Stimulated activated naive CD8-positive, alpha-beta T cell treated with anti-CD3 and anti-CD28 coated beads, Interleukin-15, Interleukin-2, amounts not matched to agents 100 ng/mL and 50 ng/mL, for 24 hours (primary cell): ENCODE results near the gene SYTL3.
"Not testable (repeated sequence)": the region's sequence is repeated elsewhere in the genome, so short reads cannot be mapped to it uniquely, and the experiment has no call there.

Experiments used
- H3K27ac Mint-ChIP-seq: one replicate; pipeline ENCODE4 v1.8.0; 2021; ENCODE audit warnings: mild to moderate bottlenecking, mixed read lengths
- H3K27me3 Mint-ChIP-seq: one replicate; pipeline ENCODE4 v1.8.0; 2021; ENCODE audit warnings: mixed read lengths
- H3K36me3 Mint-ChIP-seq: one replicate; pipeline ENCODE4 v1.8.0; 2021; ENCODE audit warnings: low read depth, mixed read lengths
- H3K4me1 Mint-ChIP-seq: one replicate; pipeline ENCODE4 v1.8.0; 2021; ENCODE audit warnings: low read depth, mixed read lengths
- H3K4me3 Mint-ChIP-seq: one replicate; pipeline ENCODE4 v1.8.0; 2021; ENCODE audit warnings: mild to moderate bottlenecking, mixed read lengths
- H3K9me3 Mint-ChIP-seq: one replicate; pipeline ENCODE4 v1.8.0; 2021; ENCODE audit warnings: mixed read lengths

Gene SYTL3

GRCh38 chr6:158680481-158680880 lies 30.6 kb downstream of the SYTL3 start:
- no peaks in the 10 kb centered on the region for H3K27me3 Mint-ChIP-seq
- H3K27ac Mint-ChIP-seq, result no peak overlapping the region
- H3K36me3 Mint-ChIP-seq, result peaks cover 73% of the 10 kb centered on the region
- no peaks in the 10 kb centered on the region for H3K9me3 Mint-ChIP-seq
- no peak overlapping the region for H3K4me3 Mint-ChIP-seq
- H3K4me1 Mint-ChIP-seq, result peaks cover 35% of the 10 kb centered on the region

- H3K36me3 Mint-ChIP-seq, result peaks cover 89% of the 10 kb centered on the region
- peaks cover 59% of the 10 kb centered on the region for H3K4me1 Mint-ChIP-seq
Measured at GRCh38 chr6:158684311-158684710, 34.5 kb downstream of the SYTL3 start.

GRCh38 chr6:158684745-158685324 lies 35.0 kb downstream of the SYTL3 start:
- H3K4me3 Mint-ChIP-seq, result no peak overlapping the region
- no peaks in the 10 kb centered on the region for H3K9me3 Mint-ChIP-seq
- H3K36me3 Mint-ChIP-seq, result peaks cover 90% of the 10 kb centered on the region
- peak overlapping the region; percentile 31 for H3K27ac Mint-ChIP-seq
- H3K27me3 Mint-ChIP-seq, result no peaks in the 10 kb centered on the region
- H3K4me1 Mint-ChIP-seq, result peaks cover 65% of the 10 kb centered on the region

More at GRCh38 chr6:158684311-158684710, 34.5 kb downstream of the SYTL3 start:
- H3K27me3 Mint-ChIP-seq, result no peaks in the 10 kb centered on the region
- no peak overlapping the region for H3K4me3 Mint-ChIP-seq
- no peaks in the 10 kb centered on the region for H3K9me3 Mint-ChIP-seq
- no peak overlapping the region for H3K27ac Mint-ChIP-seq

- H3K27me3 Mint-ChIP-seq, result no peaks in the 10 kb centered on the region
- H3K4me3 Mint-ChIP-seq, result peak overlapping the region; percentile 53
- peak overlapping the region; percentile 77 for H3K27ac Mint-ChIP-seq
- no peaks in the 10 kb centered on the region for H3K9me3 Mint-ChIP-seq
- peaks cover 84% of the 10 kb centered on the region for H3K36me3 Mint-ChIP-seq
- H3K4me1 Mint-ChIP-seq, result peaks cover 74% of the 10 kb centered on the region
Measured at GRCh38 chr6:158686311-158686710, 36.5 kb downstream of the SYTL3 start.

- Mint-ChIP-seq H3K27me3 (no peaks in the 10 kb centered on the region), H3K4me1 (peaks cover 74% of the 10 kb centered on the region), H3K4me3 (peak overlapping the region; percentile 53), H3K36me3 (peaks cover 81% of the 10 kb centered on the region), H3K27ac (peak overlapping the region; percentile 77), H3K9me3 (no peaks in the 10 kb centered on the region)
Measured at GRCh38 chr6:158686791-158687381, 37.0 kb downstream of the SYTL3 start.

- peak overlapping the region; percentile 77 for H3K27ac Mint-ChIP-seq
- H3K4me3 Mint-ChIP-seq, result no peak overlapping the region
- H3K9me3 Mint-ChIP-seq, result no peaks in the 10 kb centered on the region
- H3K4me1 Mint-ChIP-seq, result peaks cover 72% of the 10 kb centered on the region
- peaks cover 82% of the 10 kb centered on the region for H3K36me3 Mint-ChIP-seq
- no peaks in the 10 kb centered on the region for H3K27me3 Mint-ChIP-seq
Measured at GRCh38 chr6:158687506-158687905, 37.7 kb downstream of the SYTL3 start.

- H3K4me1 Mint-ChIP-seq, result peaks cover 64% of the 10 kb centered on the region
- peaks cover 81% of the 10 kb centered on the region for H3K36me3 Mint-ChIP-seq
- no peak overlapping the region for H3K4me3 Mint-ChIP-seq
- H3K9me3 Mint-ChIP-seq, result no peaks in the 10 kb centered on the region
- H3K27me3 Mint-ChIP-seq, result no peaks in the 10 kb centered on the region
- no peak overlapping the region for H3K27ac Mint-ChIP-seq
Measured at GRCh38 chr6:158688860-158689259, 39.0 kb downstream of the SYTL3 start.

- H3K27ac Mint-ChIP-seq, result no peak overlapping the region
- H3K4me3 Mint-ChIP-seq, result no peak overlapping the region
- peaks cover 75% of the 10 kb centered on the region for H3K36me3 Mint-ChIP-seq
- H3K4me1 Mint-ChIP-seq, result peaks cover 40% of the 10 kb centered on the region
- no peaks in the 10 kb centered on the region for H3K9me3 Mint-ChIP-seq
- H3K27me3 Mint-ChIP-seq, result no peaks in the 10 kb centered on the region
Measured at GRCh38 chr6:158694913-158695312, 45.1 kb downstream of the SYTL3 start.

- Mint-ChIP-seq H3K9me3 (no peaks in the 10 kb centered on the region), H3K27ac (peak overlapping the region; percentile 76), H3K27me3 (no peaks in the 10 kb centered on the region), H3K4me1 (peaks cover 39% of the 10 kb centered on the region), H3K36me3 (peaks cover 67% of the 10 kb centered on the region), H3K4me3 (no peak overlapping the region)
Measured at GRCh38 chr6:158697811-158698210, 48.0 kb downstream of the SYTL3 start.

GRCh38 chr6:158698931-158699330 lies 49.1 kb downstream of the SYTL3 start:
- peaks cover 61% of the 10 kb centered on the region for H3K36me3 Mint-ChIP-seq
- H3K4me3 Mint-ChIP-seq, result no peak overlapping the region
- no peaks in the 10 kb centered on the region for H3K27me3 Mint-ChIP-seq
- peaks cover 46% of the 10 kb centered on the region for H3K4me1 Mint-ChIP-seq
- H3K27ac Mint-ChIP-seq, result peak overlapping the region; percentile 76
- H3K9me3 Mint-ChIP-seq, result no peaks in the 10 kb centered on the region

GRCh38 chr6:158701268-158701667 lies 51.4 kb downstream of the SYTL3 start:
- H3K27ac Mint-ChIP-seq, H3K4me3 Mint-ChIP-seq, H3K27me3 Mint-ChIP-seq, H3K9me3 Mint-ChIP-seq: not testable (repeated sequence)
- Mint-ChIP-seq H3K4me1 (peaks cover 51% of the 10 kb centered on the region), H3K36me3 (peaks cover 41% of the 10 kb centered on the region)

GRCh38 chr6:158703111-158703836 lies 53.4 kb downstream of the SYTL3 start:
- Mint-ChIP-seq H3K9me3 (no peaks in the 10 kb centered on the region), H3K36me3 (peaks cover 38% of the 10 kb centered on the region), H3K4me3 (no peak overlapping the region), H3K27me3 (no peaks in the 10 kb centered on the region), H3K4me1 (peaks cover 33% of the 10 kb centered on the region), H3K27ac (peak overlapping the region; percentile 68)

- no peaks in the 10 kb centered on the region for H3K9me3 Mint-ChIP-seq
- H3K4me3 Mint-ChIP-seq, result peak overlapping the region; percentile 60
- no peak overlapping the region for H3K27ac Mint-ChIP-seq
- peaks cover 25% of the 10 kb centered on the region for H3K4me1 Mint-ChIP-seq
- H3K27me3 Mint-ChIP-seq, result no peaks in the 10 kb centered on the region
- H3K36me3 Mint-ChIP-seq, result peaks cover 36% of the 10 kb centered on the region
Measured at GRCh38 chr6:158703837-158704822, 54.3 kb downstream of the SYTL3 start.

- no peaks in the 10 kb centered on the region for H3K27me3 Mint-ChIP-seq
- no peak overlapping the region for H3K4me3 Mint-ChIP-seq
- H3K9me3 Mint-ChIP-seq, result no peaks in the 10 kb centered on the region
Measured at GRCh38 chr6:158705386-158706126, 55.7 kb downstream of the SYTL3 start.

More at GRCh38 chr6:158705386-158706126, 55.7 kb downstream of the SYTL3 start:
- Mint-ChIP-seq H3K4me1 (peaks cover 22% of the 10 kb centered on the region), H3K36me3 (peaks cover 45% of the 10 kb centered on the region), H3K27ac (no peak overlapping the region)
